Keratinocyte (primary cell): ENCODE results near the gene DDIAS.

Experiments used
- EZH2 ChIP-seq: IDR thresholded peaks from one replicate; pipeline ENCODE4 v1.6.1; 2012; ENCODE audit warnings: inconsistent platforms, mild to moderate bottlenecking, low read length, moderate library complexity
- TF ChIP-seq, protein P1 (sequence below), 3 experiments: IDR thresholded peaks in 1 of 3; conservative IDR thresholded peaks in 1 of 3; optimal IDR thresholded peaks in 1 of 3; 2 replicates in 2 of 3; 3 replicates in 1 of 3; pipeline versions ENCODE3 to v1.5.1; 2011; ENCODE audit warnings: low read length in 3 of 3, mild to moderate bottlenecking in 3 of 3, moderate library complexity in 2 of 3, control low read depth in 1 of 3, inconsistent platforms in 1 of 3; ENCODE audit not compliant: insufficient read depth in 2 of 3; ENCODE audit errors: extremely low read depth in 1 of 3

DNA sequence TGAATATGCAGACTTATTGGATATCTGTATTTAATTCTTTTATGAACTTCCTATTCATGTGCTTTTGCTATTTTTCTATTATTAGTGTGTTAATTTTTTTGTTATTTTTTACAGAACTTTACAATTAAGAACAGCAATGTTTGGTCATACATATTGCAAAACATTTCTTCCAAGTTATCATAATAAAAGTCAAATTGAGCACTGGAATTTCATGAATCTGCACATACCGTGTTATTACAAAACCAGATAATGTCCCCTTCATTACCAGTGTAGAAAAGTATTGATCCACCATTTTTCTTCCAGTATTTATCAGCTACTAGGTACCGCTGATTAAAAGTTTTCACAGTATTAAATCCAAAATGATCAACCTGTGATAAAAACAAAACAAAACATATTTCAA lies 41.8 kb upstream of the DDIAS start:
- TF ChIP-seq, protein P1, sequence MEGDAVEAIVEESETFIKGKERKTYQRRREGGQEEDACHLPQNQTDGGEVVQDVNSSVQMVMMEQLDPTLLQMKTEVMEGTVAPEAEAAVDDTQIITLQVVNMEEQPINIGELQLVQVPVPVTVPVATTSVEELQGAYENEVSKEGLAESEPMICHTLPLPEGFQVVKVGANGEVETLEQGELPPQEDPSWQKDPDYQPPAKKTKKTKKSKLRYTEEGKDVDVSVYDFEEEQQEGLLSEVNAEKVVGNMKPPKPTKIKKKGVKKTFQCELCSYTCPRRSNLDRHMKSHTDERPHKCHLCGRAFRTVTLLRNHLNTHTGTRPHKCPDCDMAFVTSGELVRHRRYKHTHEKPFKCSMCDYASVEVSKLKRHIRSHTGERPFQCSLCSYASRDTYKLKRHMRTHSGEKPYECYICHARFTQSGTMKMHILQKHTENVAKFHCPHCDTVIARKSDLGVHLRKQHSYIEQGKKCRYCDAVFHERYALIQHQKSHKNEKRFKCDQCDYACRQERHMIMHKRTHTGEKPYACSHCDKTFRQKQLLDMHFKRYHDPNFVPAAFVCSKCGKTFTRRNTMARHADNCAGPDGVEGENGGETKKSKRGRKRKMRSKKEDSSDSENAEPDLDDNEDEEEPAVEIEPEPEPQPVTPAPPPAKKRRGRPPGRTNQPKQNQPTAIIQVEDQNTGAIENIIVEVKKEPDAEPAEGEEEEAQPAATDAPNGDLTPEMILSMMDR (optimal IDR thresholded peaks at IDR 0.05 in 1 of 3, IDR thresholded peaks at IDR 0.05 in 1 of 3, conservative IDR thresholded peaks at IDR 0.05 in 1 of 3; ENCODE audit: extremely low read depth in 1 of 3, insufficient read depth in 2 of 3, low read length in 3 of 3), result no peak
- no peak for TF ChIP-seq EZH2
